GM04504 (cell line): ENCODE measurements around the gene TTLL6.
"Not testable (repeated sequence)": the region's sequence is repeated elsewhere in the genome, so short reads cannot be mapped to it uniquely, and the experiment has no call there.

Source experiments
- DNase-seq: peaks from one replicate; pipeline ENCODE4 v3.0.0-alpha.2; 2012; ENCODE audit warnings: low read depth

Gene TTLL6

GRCh38 chr17:48815311-48815710 lies 1.7 kb downstream of the TTLL6 start:
- DNase-seq = no peak

GRCh38 chr17:48814504-48814903 lies 2.5 kb downstream of the TTLL6 start:
- DNase-seq = no peak

- DNase-seq = no peak
These were observed 5.0 kb downstream of the TTLL6 start for GRCh38 chr17:48812001-48812400.

GRCh38 chr17:48809182-48809581 lies 7.8 kb downstream of the TTLL6 start:
- no peak for DNase-seq

GRCh38 chr17:48804936-48805411 lies 12.1 kb downstream of the TTLL6 start:
- DNase-seq = no peak

- DNase-seq = no peak
These were observed 16.3 kb downstream of the TTLL6 start for GRCh38 chr17:48800626-48801217.

- DNase-seq = no peak
These were observed 17.8 kb downstream of the TTLL6 start for GRCh38 chr17:48799069-48799723.

GRCh38 chr17:48796163-48796522 lies 20.9 kb downstream of the TTLL6 start:
- DNase-seq = not testable (repeated sequence)

- DNase-seq = peak; percentile 81
These were observed 21.4 kb downstream of the TTLL6 start for GRCh38 chr17:48795444-48796162.

GRCh38 chr17:48792033-48792798 lies 24.8 kb downstream of the TTLL6 start:
- no peak for DNase-seq

GRCh38 chr17:48791128-48792032 lies 25.6 kb downstream of the TTLL6 start:
- peak; percentile 75 for DNase-seq

GRCh38 chr17:48790607-48791127 lies 26.4 kb downstream of the TTLL6 start:
- DNase-seq = no peak

- DNase-seq = no peak
These were observed 29.2 kb downstream of the TTLL6 start for GRCh38 chr17:48787828-48788227.

- DNase-seq = no peak
These were observed 37.6 kb downstream of the TTLL6 start for GRCh38 chr17:48779421-48779820.

- no peak for DNase-seq
These were observed 40.4 kb downstream of the TTLL6 start for GRCh38 chr17:48776602-48777001.

- DNase-seq = no peak
These were observed 43.8 kb downstream of the TTLL6 start for GRCh38 chr17:48773245-48773644.

- DNase-seq = no peak
These were observed 46.1 kb downstream of the TTLL6 start for GRCh38 chr17:48770954-48771353.

GRCh38 chr17:48769009-48769675 lies 47.9 kb downstream of the TTLL6 start:
- no peak for DNase-seq

GRCh38 chr17:48767263-48767774 lies 49.7 kb downstream of the TTLL6 start:
- no peak for DNase-seq

- no peak for DNase-seq
These were observed 55.9 kb downstream of the TTLL6 start for GRCh38 chr17:48761114-48761513.
